ENCODE results near the gene TTC34. TPM values are rescaled to one million over a fixed set of nuclear protein-coding genes. Genes with fewer than 3 reads are reported as not detected.

The TTC34 gene
- total RNA-seq (2014; rRNA removed; shearing (Covaris generic)) = 0.22 TPM in 1 of 2 replicates, not detected in the other
- polyA plus RNA-seq (2016; fragmentation: Nextera tagmentation; extraction: Ambion mirVana) = 0.03 and 0.05 TPM in 2 replicates

GRCh38 chr1:2801535-2802291, at the start of gene TTC34:
TSS of gene TTC34 (minus strand) at chr1:2801693. CDS start at chr1:2800827, 866 bp downstream.
- Histone ChIP-seq H3K4me3 (no peak within 1 kb of the TSS), H3K36me3 (ENCODE audit: low read depth) (no peaks in the 10 kb centered on the region), H3K9ac (no peak within 1 kb of the TSS), H2AFZ (no peak within 1 kb of the TSS), H3K27me3 (replicated peaks; ENCODE audit: insufficient read depth) (no peaks in the 10 kb centered on the region), H3K4me2 (ENCODE audit: unreplicated experiment) (no peak within 1 kb of the TSS), H3K79me2 (ENCODE audit: insufficient read depth) (no peaks in the 10 kb centered on the region), H4K20me1 (ENCODE audit: insufficient read depth) (no peaks in the 10 kb centered on the region), H3K4me1 (ENCODE audit: insufficient read depth) (no peaks in the 10 kb centered on the region), H3K9me3 (ENCODE audit: low read depth) (no peaks in the 10 kb centered on the region), H3K27ac (no peak within 1 kb of the TSS), H3K9me2 (ENCODE audit: insufficient read depth) (no peaks in the 10 kb centered on the region), H3F3A (ENCODE audit: insufficient read depth) (no peaks in the 10 kb centered on the region)
- in situ Hi-C loops (cut with MboI) = no loop called here
- TF ChIP-seq EZH2 (IDR thresholded peaks at IDR 0.05; ENCODE audit: insufficient read depth, poor library complexity, severe bottlenecking) = no peak
- no peak for TF ChIP-seq EZH2phosphoT487 (IDR thresholded peaks at IDR 0.05; ENCODE audit: insufficient read depth, low read depth)
- DNase-seq = peak; percentile 18
- WGBS, 2 experiments (ENCODE audit: low coverage in 1 of 2, low lambda C conversion rate in 2 of 2, missing lambda C conversion rate in 2 of 2) = 21 to 26% methylated on average over 16 to 20 of the region's 21 CpGs

- DNase-seq = no peak
- Histone ChIP-seq H3K9me3 (ENCODE audit: low read depth) (no peaks in the 10 kb centered on the region), H3K4me1 (ENCODE audit: insufficient read depth) (no peaks in the 10 kb centered on the region), H3K4me2 (ENCODE audit: unreplicated experiment) (no peak overlapping the region), H3K27ac (no peak overlapping the region), H2AFZ (no peak overlapping the region), H3K9me2 (ENCODE audit: insufficient read depth) (no peaks in the 10 kb centered on the region), H4K20me1 (ENCODE audit: insufficient read depth) (no peaks in the 10 kb centered on the region), H3K36me3 (ENCODE audit: low read depth) (no peaks in the 10 kb centered on the region), H3K9ac (no peak overlapping the region), H3K27me3 (replicated peaks; ENCODE audit: insufficient read depth) (no peaks in the 10 kb centered on the region), H3K79me2 (ENCODE audit: insufficient read depth) (no peaks in the 10 kb centered on the region), H3K4me3 (no peak overlapping the region), H3F3A (ENCODE audit: insufficient read depth) (no peaks in the 10 kb centered on the region)
- WGBS, 2 experiments (ENCODE audit: low coverage in 1 of 2, low lambda C conversion rate in 2 of 2, missing lambda C conversion rate in 2 of 2) = 30% methylated on average over 17 of the region's 17 CpGs
- TF ChIP-seq EZH2phosphoT487 (IDR thresholded peaks at IDR 0.05; ENCODE audit: insufficient read depth, low read depth) = no peak
- no peak for TF ChIP-seq EZH2 (IDR thresholded peaks at IDR 0.05; ENCODE audit: insufficient read depth, poor library complexity, severe bottlenecking)
- in situ Hi-C loops (cut with MboI) = no loop called here
Observed at GRCh38 chr1:2850502-2850901, 49.0 kb upstream of the TTC34 start.

GRCh38 chr1:2848006-2848670, 46.6 kb upstream of the TTC34 start:
- Histone ChIP-seq H3K27me3 (replicated peaks; ENCODE audit: insufficient read depth) (no peaks in the 10 kb centered on the region), H3K27ac (no peak overlapping the region), H3K36me3 (ENCODE audit: low read depth) (no peaks in the 10 kb centered on the region), H3K4me2 (ENCODE audit: unreplicated experiment) (no peak overlapping the region), H3F3A (ENCODE audit: insufficient read depth) (no peaks in the 10 kb centered on the region), H3K4me1 (ENCODE audit: insufficient read depth) (no peaks in the 10 kb centered on the region), H3K79me2 (ENCODE audit: insufficient read depth) (no peaks in the 10 kb centered on the region), H3K9me2 (ENCODE audit: insufficient read depth) (no peaks in the 10 kb centered on the region), H3K9ac (no peak overlapping the region), H4K20me1 (ENCODE audit: insufficient read depth) (no peaks in the 10 kb centered on the region), H3K4me3 (no peak overlapping the region), H3K9me3 (ENCODE audit: low read depth) (no peaks in the 10 kb centered on the region), H2AFZ (no peak overlapping the region)
- TF ChIP-seq EZH2phosphoT487 (IDR thresholded peaks at IDR 0.05; ENCODE audit: insufficient read depth, low read depth) (no peak), EZH2 (IDR thresholded peaks at IDR 0.05; ENCODE audit: insufficient read depth, poor library complexity, severe bottlenecking) (no peak)
- DNase-seq = no peak
- in situ Hi-C loops (cut with MboI) = no loop called here
- WGBS, 2 experiments (ENCODE audit: low coverage in 1 of 2, low lambda C conversion rate in 2 of 2, missing lambda C conversion rate in 2 of 2) = 46 to 47% methylated on average over 13 to 14 of the region's 16 CpGs

DNA sequence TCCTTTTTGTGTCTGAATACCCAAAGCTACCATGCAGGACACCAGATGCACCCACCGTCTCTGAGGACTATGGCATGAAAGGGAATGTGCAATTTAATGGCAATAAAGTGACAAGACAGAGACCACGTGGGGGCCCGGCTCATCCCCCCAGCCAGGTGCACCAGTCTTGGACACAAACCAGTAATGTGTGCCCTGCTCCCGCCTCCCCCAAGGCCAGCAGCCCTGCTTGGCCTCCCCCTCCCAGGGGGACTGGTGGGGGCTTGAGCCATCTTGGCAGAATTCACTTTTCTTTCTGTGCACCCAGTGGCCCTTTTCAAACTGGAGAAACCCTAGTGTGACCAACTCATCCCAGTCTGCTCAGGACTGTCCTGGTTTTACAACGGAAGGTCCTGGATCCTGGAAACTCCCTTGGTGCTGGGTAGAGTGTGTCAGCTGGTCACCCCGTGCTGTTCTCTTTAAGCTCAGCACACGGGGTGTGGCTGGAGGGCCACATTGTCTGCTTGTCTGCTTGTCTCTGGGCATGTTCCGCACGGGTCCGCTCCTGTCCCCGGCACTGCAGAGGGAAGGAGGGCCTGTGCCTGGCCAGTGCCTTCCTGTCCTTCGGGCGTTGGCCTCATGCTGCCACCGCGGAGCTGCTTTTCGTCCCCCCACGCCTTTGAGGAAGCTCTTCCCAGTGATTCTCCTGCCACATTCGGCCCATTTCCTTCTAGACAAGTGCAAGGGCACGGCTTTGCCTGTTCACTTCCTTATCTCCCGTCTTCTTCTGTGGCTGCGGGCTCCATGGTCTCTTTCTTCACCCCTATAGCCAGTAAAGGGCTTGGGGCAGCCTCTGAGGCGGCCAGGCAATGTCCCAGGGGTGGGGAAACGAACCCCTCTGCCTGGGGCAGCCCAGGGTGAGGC, 45.8 kb upstream of the TTC34 start:
- Histone ChIP-seq H3F3A (ENCODE audit: insufficient read depth) (no peaks in the 10 kb centered on the region), H3K9me3 (ENCODE audit: low read depth) (no peaks in the 10 kb centered on the region), H2AFZ (no peak overlapping the region), H3K27ac (no peak overlapping the region), H3K36me3 (ENCODE audit: low read depth) (no peaks in the 10 kb centered on the region), H4K20me1 (ENCODE audit: insufficient read depth) (no peaks in the 10 kb centered on the region), H3K79me2 (ENCODE audit: insufficient read depth) (no peaks in the 10 kb centered on the region), H3K27me3 (replicated peaks; ENCODE audit: insufficient read depth) (no peaks in the 10 kb centered on the region), H3K4me1 (ENCODE audit: insufficient read depth) (no peaks in the 10 kb centered on the region), H3K9me2 (ENCODE audit: insufficient read depth) (no peaks in the 10 kb centered on the region), H3K9ac (no peak overlapping the region), H3K4me2 (ENCODE audit: unreplicated experiment) (no peak overlapping the region), H3K4me3 (no peak overlapping the region)
- no peak for DNase-seq
- in situ Hi-C loops (cut with MboI) = no loop called here
- no peak for TF ChIP-seq EZH2 (IDR thresholded peaks at IDR 0.05; ENCODE audit: insufficient read depth, poor library complexity, severe bottlenecking)
- no peak for TF ChIP-seq EZH2phosphoT487 (IDR thresholded peaks at IDR 0.05; ENCODE audit: insufficient read depth, low read depth)
- 26 to 29% methylated on average over 23 of the region's 23 CpGs for WGBS, 2 experiments (ENCODE audit: low coverage in 1 of 2, low lambda C conversion rate in 2 of 2, missing lambda C conversion rate in 2 of 2)

All from GM23248 (cell line).